22Rv1 (cell line): ENCODE results near the gene RAB4B.

Source experiments
- H3K27ac ChIP-seq: fragments of 450-650 bp; 2 replicates; pipeline ENCODE4 v1.5.1; 2017
- ZFX ChIP-seq: fragments of 450-650 bp; IDR thresholded peaks from 2 replicates; pipeline ENCODE4 v1.6.1; 2017; ENCODE audit warnings: antibody characterized with exemption, borderline replicate concordance
- TF ChIP-seq, protein P1 (sequence below): fragments of 450-650 bp; IDR thresholded peaks from 2 replicates; pipeline ENCODE4 v1.5.1; 2017; ENCODE audit warnings: mild to moderate bottlenecking

The RAB4B gene

DNA sequence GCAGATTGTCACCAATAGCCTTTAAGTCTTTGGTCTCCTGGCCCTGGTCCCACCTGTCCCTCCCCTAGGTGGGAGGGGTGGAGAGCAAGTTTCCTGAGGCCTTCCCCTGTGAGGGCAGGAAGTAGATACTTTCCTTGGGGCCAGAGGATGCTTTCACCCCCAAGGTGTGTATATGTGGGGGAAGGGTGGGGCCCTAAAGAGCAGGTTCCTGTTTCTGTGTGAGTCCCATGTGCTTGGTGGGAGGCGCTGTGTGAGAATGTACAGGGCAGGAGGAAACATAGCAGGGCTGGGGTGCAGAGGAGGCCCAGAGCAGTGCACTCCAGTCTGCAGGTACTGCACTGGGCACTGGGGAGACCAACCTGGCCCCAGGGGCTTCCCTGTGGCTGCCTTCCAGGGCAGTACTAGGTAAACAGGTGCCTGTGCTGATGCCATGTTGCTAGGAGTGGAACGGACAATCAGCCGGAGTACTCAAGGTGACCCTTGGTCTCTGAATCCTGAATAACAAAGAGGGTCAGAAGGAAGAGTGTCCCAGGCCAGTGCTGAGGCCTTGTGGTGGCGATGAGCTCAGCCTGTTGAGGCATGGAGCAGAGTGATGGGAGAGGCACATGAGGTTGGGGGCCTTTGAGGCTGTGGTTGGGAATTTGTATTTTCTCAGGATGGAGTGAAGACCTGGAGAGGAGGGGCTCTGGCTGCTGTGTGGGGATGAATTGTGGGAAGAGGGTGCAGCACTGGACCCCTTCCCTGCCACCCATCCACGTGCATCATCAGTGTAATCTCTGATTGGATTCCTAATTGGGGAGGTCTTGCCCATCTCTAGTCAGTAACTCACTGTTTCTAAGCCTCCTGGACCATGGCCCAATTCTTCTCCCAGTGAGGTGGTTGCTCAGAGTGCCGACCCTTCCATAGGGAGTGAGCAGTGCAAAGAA is 26.1 kb downstream of the RAB4B start:
- no peak for TF ChIP-seq ZFX
- TF ChIP-seq, protein P1, sequence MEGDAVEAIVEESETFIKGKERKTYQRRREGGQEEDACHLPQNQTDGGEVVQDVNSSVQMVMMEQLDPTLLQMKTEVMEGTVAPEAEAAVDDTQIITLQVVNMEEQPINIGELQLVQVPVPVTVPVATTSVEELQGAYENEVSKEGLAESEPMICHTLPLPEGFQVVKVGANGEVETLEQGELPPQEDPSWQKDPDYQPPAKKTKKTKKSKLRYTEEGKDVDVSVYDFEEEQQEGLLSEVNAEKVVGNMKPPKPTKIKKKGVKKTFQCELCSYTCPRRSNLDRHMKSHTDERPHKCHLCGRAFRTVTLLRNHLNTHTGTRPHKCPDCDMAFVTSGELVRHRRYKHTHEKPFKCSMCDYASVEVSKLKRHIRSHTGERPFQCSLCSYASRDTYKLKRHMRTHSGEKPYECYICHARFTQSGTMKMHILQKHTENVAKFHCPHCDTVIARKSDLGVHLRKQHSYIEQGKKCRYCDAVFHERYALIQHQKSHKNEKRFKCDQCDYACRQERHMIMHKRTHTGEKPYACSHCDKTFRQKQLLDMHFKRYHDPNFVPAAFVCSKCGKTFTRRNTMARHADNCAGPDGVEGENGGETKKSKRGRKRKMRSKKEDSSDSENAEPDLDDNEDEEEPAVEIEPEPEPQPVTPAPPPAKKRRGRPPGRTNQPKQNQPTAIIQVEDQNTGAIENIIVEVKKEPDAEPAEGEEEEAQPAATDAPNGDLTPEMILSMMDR = no peak
- peak overlapping the region; percentile 56 for H3K27ac ChIP-seq

DNA sequence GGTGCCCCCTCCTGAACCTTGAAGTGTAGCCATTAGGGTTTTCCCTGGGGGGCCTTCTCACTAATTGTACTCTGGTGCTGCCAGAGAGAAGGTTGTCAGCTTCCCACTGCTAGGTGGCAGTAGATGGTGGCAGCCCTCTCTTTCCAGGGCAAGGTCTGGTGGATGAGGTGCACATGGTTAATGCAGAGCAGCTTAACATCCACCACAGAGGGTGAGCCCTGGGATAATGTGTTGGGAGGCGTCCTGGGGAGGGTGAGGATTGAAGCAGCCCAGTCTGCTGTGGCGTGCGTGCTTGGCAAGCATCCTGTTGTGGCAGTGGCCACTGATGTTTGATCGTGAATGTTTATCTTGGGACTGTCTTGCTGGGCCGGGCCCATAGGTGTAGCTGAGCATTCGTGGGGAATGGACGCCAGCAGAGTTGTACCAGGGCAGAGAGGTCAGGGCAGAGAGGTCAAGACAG is 26.8 kb downstream of the RAB4B start:
- no peak for TF ChIP-seq ZFX
- TF ChIP-seq, protein P1 = peak; percentile 47
- peak overlapping the region; percentile 56 for H3K27ac ChIP-seq

DNA sequence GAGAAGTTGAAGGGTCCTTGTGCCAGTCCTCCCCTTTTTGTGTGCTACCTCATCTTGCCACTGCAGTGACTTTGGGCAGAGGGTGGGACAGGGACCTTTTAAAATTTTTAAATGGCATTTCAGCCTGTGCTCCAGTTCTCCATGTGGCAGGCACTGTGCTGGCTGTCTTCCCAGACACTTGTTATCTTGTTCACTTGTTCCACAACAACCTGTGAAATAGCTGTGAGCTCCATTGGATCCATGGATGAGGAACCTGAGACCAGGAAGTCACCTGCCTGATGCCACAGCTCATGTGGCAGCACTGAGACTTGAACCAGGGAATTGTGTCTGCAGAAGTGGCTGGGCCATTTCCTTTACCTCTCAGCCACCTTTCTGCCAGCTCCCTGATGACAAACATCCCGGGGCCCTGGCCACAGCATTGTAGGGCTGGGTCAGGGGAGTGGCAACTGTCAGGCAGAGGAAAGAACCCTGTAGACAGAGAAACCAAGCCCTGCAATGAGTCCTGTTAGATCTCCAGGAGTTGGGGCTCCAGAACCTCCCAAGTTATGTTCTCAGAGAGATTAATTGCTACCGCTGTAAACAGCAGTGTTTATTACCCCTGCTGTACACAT is 27.3 kb downstream of the RAB4B start:
- no peak for TF ChIP-seq ZFX
- TF ChIP-seq, protein P1 = no peak
- peak overlapping the region; percentile 56 for H3K27ac ChIP-seq

DNA sequence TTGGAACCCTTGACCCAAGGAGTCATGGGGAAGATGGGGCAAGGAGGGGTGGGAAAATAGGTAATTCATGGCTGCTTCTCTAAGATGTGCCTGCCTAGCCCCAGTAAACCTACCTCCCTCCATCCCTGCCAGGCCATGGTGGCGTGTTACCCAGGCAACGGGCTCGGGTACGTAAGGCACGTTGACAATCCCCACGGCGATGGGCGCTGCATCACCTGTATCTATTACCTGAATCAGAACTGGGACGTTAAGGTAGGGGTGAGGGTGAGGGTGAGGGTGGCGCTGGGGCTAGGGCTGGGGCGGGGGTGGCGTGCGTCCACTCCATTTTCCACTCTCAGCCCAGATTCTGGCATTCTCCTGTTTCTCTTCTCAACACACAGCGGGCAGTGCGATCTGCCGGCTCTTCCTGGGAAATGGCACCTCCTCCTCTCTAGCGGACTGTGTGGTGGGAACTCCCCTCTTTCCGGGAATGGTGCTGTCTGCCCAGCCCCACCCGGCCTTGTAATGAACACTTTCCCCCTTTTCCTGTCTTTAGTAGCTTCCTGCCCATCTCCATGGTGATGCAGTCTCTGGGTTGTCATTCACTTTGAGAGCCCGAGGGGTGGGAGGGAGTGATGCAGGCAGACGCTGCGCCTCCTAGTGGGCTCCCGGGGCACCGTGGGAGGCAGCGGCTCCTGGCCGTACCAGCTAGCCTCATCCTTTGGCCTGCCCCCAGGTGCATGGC is 28.5 kb downstream of the RAB4B start:
- H3K27ac ChIP-seq = no peak overlapping the region; the same call in 1 of the 2 replicates
- no peak for TF ChIP-seq ZFX
- TF ChIP-seq, protein P1 = peak; percentile 46

DNA sequence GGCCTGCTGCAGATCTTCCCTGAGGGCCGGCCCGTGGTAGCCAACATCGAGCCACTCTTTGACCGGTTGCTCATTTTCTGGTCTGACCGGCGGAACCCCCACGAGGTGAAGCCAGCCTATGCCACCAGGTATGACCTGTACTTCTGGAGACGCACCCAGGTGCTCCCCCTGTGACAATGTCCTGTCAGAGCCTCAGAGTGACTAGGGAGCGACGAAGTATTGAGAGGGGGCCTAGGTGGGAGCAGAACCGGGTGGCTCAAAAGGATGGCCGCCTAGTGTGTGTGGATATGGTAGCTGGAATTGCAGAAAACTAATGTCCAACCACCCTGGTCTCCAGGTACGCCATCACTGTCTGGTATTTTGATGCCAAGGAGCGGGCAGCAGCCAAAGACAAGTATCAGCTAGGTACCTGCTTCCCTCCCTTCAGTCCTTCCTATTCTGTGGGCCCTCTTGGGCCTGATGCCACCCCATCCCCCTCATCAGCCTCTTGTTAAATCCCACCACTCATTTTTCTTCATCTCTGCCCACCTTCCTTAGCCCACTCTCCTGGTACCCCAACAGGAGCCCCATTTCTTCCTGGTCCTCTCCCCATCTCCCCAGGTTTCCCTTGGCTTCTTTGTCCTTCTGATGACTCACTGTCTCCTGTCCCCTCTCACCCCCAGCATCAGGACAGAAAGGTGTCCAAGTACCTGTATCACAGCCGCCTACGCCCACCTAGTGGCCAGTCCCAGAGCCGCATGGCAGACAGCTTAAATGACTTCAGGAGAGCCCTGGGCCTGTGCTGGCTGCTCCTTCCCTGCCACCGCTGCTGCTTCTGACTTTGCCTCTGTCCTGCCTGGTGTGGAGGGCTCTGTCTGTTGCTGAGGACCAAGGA is 29.3 kb downstream of the RAB4B start:
- no peak overlapping the region for H3K27ac ChIP-seq
- TF ChIP-seq, protein P1 = peak; percentile 27
- no peak for TF ChIP-seq ZFX

DNA sequence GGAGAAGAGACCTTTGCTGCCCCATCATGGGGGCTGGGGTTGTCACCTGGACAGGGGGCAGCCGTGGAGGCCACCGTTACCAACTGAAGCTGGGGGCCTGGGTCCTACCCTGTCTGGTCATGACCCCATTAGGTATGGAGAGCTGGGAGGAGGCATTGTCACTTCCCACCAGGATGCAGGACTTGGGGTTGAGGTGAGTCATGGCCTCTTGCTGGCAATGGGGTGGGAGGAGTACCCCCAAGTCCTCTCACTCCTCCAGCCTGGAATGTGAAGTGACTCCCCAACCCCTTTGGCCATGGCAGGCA is 29.9 kb downstream of the RAB4B start:
- no peak overlapping the region for H3K27ac ChIP-seq
- TF ChIP-seq, protein P1 = no peak
- no peak for TF ChIP-seq ZFX
